Subcutaneous abdominal adipose tissue (tissue), 5 donors: ENCODE results near the gene IGFBP5.

Experiments
- H3K27ac ChIP-seq: one replicate; pipeline ENCODE4 v1.7.0; 2013; ENCODE audit warnings: low read depth, mild to moderate bottlenecking, inconsistent platforms, low read length, moderate library complexity
- H3K27me3 ChIP-seq, 5 donors: one replicate each; pipeline ENCODE4 v1.7.0; 2013; ENCODE audit warnings: low read length in 5 of 5, inconsistent platforms in 1 of 5; ENCODE audit not compliant: control insufficient read depth in 5 of 5, insufficient read depth in 4 of 5
- H3K36me3 ChIP-seq, 5 donors: one replicate each; pipeline ENCODE4 v1.7.0; 2013; ENCODE audit warnings: low read length in 5 of 5; ENCODE audit not compliant: control insufficient read depth in 5 of 5, insufficient read depth in 5 of 5
- H3K4me1 ChIP-seq, 5 donors: one replicate each; pipeline ENCODE4 v1.7.0; 2013; ENCODE audit warnings: low read length in 5 of 5, mild to moderate bottlenecking in 3 of 5, moderate library complexity in 1 of 5; ENCODE audit not compliant: control insufficient read depth in 5 of 5, insufficient read depth in 5 of 5
- H3K4me3 ChIP-seq, 5 donors: one replicate each; pipeline ENCODE4 v1.7.0; 2013; ENCODE audit warnings: low read length in 5 of 5, low read depth in 1 of 5
- H3K9ac ChIP-seq, 5 donors: one replicate each; pipeline ENCODE4 v1.7.0; 2013; ENCODE audit warnings: low read length in 5 of 5, mild to moderate bottlenecking in 4 of 5, moderate library complexity in 3 of 5
- H3K9me3 ChIP-seq, 5 donors: one replicate each; pipeline ENCODE4 v1.7.0; 2013; ENCODE audit warnings: low read length in 5 of 5; ENCODE audit not compliant: control insufficient read depth in 5 of 5
- donor health status: healthy.
- donor health status: healthy.
- donor health status: healthy.
- donor health status: healthy.
- donor health status: healthy.

Gene IGFBP5

DNA sequence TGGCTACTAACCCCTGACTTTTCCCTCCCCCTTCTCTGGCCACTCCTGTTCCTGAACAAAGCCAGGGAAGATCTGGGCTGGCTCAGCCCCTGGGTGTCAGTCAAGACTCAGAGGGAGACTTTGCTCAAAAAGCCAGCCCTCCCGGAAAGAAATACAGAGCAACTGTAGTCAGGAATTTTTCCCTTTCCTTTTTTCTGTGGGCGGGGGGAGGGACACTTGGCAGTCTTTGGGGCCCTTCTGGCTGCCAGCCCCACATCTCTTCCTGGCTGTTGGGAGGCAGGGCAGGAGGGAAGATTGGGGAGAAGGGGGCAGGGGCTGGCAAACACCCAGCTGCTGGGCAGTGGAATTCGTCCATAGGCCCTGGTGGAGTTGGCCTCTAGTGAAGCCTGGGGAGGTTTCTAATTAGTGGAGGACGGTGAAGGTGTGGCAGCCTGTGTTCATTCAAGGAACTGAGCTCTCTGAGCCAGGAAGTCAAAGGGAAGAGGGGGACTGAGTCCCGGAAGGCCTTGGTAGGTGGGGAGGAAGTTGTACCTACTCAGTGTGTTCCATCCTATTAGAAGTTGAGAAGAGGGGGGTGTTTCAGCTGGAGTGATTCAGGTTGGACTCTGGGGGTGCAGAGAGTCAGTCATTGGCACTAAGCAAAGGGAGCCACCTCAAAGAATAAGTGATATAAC is 51.2 kb downstream of the IGFBP5 start:
- H3K4me3 ChIP-seq, result no peak overlapping the region
- peak overlapping the region in 1 of 5 donors; percentile 7 for H3K9ac ChIP-seq
- H3K9me3 ChIP-seq, result no peaks in the 10 kb centered on the region
- peak overlapping the region; percentile 67 for H3K27ac ChIP-seq
- H3K27me3 ChIP-seq, result peaks cover 5 to 7% (median 5%) of the 10 kb centered on the region in 5 donors
- peaks cover 0 to 30% (median 6%) of the 10 kb centered on the region in 5 donors for H3K4me1 ChIP-seq
- no peaks in the 10 kb centered on the region for H3K36me3 ChIP-seq

DNA sequence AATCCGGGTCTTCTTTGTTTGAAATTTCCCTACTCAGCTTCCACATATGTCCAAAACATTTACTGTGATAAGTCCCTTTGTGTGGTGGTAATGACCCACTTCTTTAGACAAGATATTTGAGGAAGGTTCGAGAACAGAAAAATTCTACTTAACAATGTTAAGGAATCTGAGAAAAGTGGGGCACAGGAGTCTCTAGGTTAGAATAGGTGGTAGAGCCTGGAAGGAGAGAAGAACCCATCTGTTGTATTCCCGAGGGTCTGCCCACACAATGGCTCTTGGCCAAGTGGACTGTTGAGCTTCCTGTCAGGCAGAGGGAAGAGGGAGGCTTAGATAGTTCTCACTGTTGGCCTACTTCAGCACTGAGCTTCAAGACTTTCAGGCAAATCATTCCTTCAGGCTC is 57.9 kb downstream of the IGFBP5 start:
- Histone ChIP-seq H3K9ac (no peak overlapping the region), H3K4me3 (no peak overlapping the region), H3K4me1 (peaks cover 0 to 38% (median 21%) of the 10 kb centered on the region in 5 donors), H3K36me3 (no peaks in the 10 kb centered on the region), H3K27ac (no peak overlapping the region), H3K9me3 (no peaks in the 10 kb centered on the region), H3K27me3 (peaks cover 13 to 41% (median 31%) of the 10 kb centered on the region in 5 donors)

GRCh38 chr2:216636551-216637450 is 58.5 kb downstream of the IGFBP5 start:
- Histone ChIP-seq H3K27me3 (peaks cover 17 to 42% (median 34%) of the 10 kb centered on the region in 5 donors), H3K27ac (no peak overlapping the region), H3K4me1 (peaks cover 0 to 38% (median 21%) of the 10 kb centered on the region in 5 donors), H3K4me3 (peak overlapping the region in 2 of 5 donors; percentile 44 to 72), H3K9me3 (no peaks in the 10 kb centered on the region), H3K9ac (no peak overlapping the region), H3K36me3 (no peaks in the 10 kb centered on the region)

DNA sequence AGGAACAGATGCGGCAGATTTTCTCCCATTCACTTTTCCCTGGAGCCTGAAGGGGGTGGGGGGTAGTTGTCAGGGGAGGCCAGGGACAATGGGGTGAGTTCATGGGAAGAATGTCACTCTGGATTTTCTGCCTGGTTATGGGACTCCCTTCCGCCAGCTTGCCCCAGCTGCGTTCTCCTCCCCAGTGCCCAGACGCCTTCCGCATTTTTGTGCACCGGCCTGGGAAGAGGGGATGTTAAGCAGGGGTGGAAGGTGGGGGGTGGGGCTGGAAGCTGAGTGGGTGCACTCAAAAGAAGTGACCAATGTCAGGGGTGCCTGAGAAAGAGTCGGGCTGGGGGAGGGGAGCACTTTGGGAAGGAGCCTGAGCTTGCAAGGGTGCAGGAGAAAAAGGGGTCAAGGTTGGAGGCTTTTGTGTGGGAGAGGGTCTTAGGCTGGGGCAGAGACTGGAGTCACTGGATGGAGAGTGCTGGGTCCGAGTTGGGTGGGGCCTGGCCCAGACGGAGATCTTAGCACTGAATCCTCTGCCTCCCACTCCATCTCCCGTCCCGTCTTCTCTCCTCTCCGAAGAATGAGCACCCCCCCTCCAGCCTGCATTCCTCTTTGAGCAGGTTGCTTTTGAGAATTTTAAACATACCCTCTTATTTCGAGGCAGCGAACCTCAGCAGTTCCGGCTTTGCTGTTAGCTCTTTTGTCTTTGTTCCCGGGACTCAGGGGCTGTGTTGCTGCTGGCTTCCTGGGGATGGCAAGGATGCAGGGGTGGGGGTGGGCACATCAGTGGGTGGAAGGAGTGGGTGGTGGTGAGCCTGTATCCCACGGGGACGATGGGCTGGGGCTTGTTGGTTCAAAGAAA is 59.4 kb downstream of the IGFBP5 start:
- peaks cover 17 to 42% (median 34%) of the 10 kb centered on the region in 5 donors for H3K27me3 ChIP-seq
- H3K4me1 ChIP-seq, result peaks cover 0 to 38% (median 21%) of the 10 kb centered on the region in 5 donors
- H3K27ac ChIP-seq, result no peak overlapping the region

DNA sequence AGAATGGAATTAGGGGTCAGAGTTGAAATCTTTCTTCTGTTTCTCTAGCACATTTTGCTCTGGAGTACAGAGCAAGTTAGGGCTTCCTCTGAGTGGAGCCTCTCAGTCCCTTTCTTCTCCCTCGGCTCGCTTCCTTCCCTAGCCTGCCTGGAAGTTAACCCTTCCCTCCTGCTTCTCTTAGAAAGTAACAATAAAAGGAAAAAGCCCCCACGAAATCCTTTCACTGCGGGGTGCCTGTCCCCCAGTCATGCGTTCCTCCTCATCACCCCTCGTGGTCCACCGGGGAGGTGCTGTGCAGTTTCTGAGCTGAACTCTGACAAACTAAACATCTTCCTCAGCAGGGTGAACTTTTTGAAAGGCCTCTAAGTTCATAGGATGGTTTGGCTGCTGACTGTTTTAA is 60.2 kb downstream of the IGFBP5 start:
- H3K27ac ChIP-seq, result no peak overlapping the region
- no peaks in the 10 kb centered on the region for H3K9me3 ChIP-seq
- H3K36me3 ChIP-seq, result no peaks in the 10 kb centered on the region
- H3K9ac ChIP-seq, result peak overlapping the region in 1 of 5 donors; percentile 48
- H3K4me3 ChIP-seq, result peak overlapping the region in 4 of 5 donors; percentile 15 to 72 (median 70)
- H3K4me1 ChIP-seq, result peaks cover 0 to 38% (median 21%) of the 10 kb centered on the region in 5 donors
- H3K27me3 ChIP-seq, result peaks cover 14 to 39% (median 34%) of the 10 kb centered on the region in 5 donors

More for the DNA sequence above, 59.4 kb downstream of the IGFBP5 start:
- Histone ChIP-seq H3K9ac (peak overlapping the region in 1 of 5 donors; percentile 12), H3K9me3 (no peaks in the 10 kb centered on the region), H3K36me3 (no peaks in the 10 kb centered on the region), H3K4me3 (peak overlapping the region in 3 of 5 donors; percentile 44 to 72 (median 69))

DNA sequence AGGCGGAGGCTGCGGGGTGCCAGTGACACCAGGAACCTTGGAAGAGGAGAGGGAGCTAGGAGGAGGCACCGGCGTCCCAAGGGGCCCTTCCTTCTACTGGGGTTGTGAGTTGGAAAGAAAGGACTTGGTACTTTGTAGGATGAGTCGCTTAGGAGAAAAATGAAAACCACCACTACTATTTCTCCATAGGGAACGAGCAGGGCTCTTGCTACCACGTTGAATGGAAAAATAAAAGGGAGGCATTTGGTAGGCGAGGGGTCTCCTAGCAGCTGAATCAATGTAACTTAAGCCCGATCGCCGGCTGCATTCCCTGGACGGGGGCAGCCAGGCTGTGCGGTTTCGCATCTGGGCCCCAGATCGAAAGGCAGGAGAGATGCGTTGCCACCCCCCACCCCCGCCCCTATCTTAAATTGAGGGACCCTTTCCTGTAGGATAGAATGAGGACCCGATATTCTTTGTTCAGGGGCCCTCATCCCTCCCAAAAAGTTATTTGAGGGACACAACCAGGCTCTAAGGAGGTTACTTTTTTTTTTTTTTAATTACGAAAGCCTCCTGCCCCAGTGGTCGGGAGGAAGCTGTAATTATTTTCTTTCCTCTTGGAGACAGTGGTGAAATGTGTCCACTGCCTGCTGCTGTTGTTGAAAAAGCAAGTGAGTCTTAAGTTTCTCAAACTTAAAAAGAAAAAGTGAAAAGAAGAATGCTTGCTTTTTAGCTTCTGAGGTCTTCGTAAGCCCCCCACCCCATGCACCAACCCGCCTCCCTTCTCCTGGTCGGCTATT is 60.8 kb downstream of the IGFBP5 start:
- Histone ChIP-seq H3K27me3 (peaks cover 11 to 39% (median 34%) of the 10 kb centered on the region in 5 donors), H3K4me3 (peak overlapping the region; percentile 60 to 72 (median 69)), H3K9ac (peak overlapping the region in 2 of 5 donors; percentile 30 to 53), H3K9me3 (no peaks in the 10 kb centered on the region), H3K4me1 (peaks cover 0 to 38% (median 21%) of the 10 kb centered on the region in 5 donors), H3K36me3 (no peaks in the 10 kb centered on the region), H3K27ac (no peak overlapping the region)

DNA sequence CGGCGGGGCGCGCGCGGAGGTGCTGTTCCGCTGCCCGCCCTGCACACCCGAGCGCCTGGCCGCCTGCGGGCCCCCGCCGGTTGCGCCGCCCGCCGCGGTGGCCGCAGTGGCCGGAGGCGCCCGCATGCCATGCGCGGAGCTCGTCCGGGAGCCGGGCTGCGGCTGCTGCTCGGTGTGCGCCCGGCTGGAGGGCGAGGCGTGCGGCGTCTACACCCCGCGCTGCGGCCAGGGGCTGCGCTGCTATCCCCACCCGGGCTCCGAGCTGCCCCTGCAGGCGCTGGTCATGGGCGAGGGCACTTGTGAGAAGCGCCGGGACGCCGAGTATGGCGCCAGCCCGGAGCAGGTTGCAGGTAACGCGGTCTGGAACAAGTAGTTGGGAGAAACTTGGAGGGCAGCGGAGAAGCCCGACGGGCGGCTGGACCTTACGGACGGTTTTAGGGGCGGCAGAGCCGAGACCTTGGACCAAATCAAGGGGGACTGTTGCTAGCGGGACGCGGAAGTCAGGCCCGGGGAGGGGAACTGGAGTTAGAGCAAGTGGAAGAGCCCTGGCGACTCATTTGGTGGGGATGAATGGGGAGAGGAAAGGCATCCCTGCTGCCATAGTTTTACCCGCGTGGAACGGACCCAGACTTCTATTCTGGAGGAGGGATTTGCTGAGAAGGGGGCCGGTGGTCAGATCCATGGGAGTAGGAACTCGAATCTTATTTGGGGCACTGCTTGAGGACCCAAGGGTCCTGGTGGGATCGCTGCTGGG is 61.6 kb downstream of the IGFBP5 start:
- Histone ChIP-seq H3K36me3 (no peaks in the 10 kb centered on the region), H3K27me3 (peaks cover 11 to 39% (median 34%) of the 10 kb centered on the region in 5 donors), H3K4me3 (peak overlapping the region; percentile 60 to 72 (median 69)), H3K9me3 (no peaks in the 10 kb centered on the region), H3K4me1 (peaks cover 0 to 38% (median 21%) of the 10 kb centered on the region in 5 donors), H3K27ac (no peak overlapping the region), H3K9ac (peak overlapping the region in 2 of 5 donors; percentile 35 to 53)

DNA sequence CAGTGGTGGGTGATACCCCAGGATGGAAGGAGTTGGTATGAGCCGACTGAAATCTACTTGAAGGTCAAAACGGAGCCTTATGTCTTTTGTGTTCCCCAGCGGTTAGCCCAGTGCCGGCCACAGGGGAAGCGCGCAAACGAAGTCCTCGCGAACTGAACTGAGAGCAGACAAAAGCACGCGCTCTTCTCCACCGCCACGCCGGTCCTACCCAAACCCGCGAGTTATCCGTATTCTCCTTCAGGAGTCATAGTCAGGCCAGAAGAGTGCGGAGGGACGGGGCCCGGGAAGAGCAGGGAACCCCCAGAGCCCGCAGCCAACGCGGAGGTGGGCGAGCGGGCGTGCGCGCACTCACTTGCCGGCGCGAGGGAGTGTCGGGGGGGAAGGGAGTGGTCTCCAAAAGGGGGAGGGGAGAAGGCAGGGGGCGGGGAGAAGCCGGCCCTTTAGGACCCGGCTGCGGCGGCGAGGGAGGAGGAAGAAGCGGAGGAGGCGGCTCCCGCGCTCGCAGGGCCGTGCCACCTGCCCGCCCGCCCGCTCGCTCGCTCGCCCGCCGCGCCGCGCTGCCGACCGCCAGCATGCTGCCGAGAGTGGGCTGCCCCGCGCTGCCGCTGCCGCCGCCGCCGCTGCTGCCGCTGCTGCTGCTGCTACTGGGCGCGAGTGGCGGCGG is 62.3 kb downstream of the IGFBP5 start, which contains the start of gene IGFBP2:
TSS of gene IGFBP2 (plus strand) at position 469 of the 664 bp plus-strand sequence. CDS start at position 573, 104 bp downstream.
- Histone ChIP-seq H3K4me3 (peak within 1 kb of the TSS; percentile 60 to 72 (median 69)), H3K27me3 (peaks cover 11 to 39% (median 34%) of the 10 kb centered on the region in 5 donors), H3K27ac (no peak within 1 kb of the TSS), H3K9ac (peak within 1 kb of the TSS in 2 of 5 donors; percentile 35 to 53), H3K9me3 (no peaks in the 10 kb centered on the region), H3K36me3 (no peaks in the 10 kb centered on the region), H3K4me1 (peaks cover 0 to 38% (median 21%) of the 10 kb centered on the region in 5 donors)
